Mesenteric fat pad (tissue), 1 donor: ENCODE data around the gene WDFY2. TPM values are rescaled to one million over a fixed set of nuclear protein-coding genes. Genes with fewer than 3 reads are reported as not detected.

Experiments
- DNase-seq: peaks from one replicate; pipeline ENCODE4 v3.0.0-alpha.2; 2020; ENCODE audit warnings: low spot score
- total RNA-seq: library from RNA; stranded (reverse); fragmentation: NEBNext Ultra II Directional; extraction: Animal tissue kit (Norgen Biotek cat#: 25700); gene quantifications from one replicate; pipeline ENCODE4 v1.2.1, GENCODE V29; 2021
- donor health status: DM: yes; HTN: yes; CAD: no.

WDFY2 gene
- total RNA-seq, 1 donor from 2014 or later = 16.3 TPM

DNA sequence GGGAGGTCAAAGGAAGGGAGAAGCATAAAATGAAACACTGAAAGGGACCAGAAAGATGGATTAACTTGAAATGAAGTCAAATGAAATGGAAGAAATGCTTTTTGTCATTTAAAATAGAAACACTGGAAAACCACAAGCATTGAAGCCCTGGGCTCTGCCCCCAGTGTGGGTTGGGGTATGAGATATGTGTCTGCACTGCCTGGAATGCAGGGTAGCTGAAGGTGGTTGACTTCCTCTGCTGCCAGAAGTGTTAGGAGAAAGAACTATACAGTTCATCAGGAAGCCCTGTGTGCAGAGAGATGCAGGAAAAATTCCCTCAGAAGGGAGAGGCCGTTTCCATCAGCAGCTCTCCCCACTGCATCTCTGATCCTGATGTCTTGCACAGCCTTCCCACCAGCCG lies 150.5 kb downstream of the WDFY2 start:
- no peak for DNase-seq

DNA sequence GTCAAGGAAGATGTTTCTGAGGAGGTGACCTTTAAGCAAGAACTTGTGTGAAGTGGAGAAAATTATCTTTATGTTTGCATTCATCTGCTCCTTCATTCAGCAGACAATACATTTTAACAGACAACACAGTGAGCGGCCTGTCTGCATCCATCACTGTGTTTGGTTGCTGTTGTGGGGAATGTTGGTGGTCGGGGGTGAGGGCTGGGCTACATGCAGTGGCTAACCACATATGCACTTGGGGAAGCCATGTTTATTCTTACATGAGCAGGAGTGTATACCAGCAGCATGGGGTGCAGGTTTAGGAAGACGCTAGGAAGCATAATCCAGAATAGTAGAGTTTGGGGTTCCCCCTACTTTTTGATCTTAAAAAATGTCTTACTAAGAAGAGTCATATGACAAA lies 153.3 kb downstream of the WDFY2 start:
- DNase-seq = no peak

DNA sequence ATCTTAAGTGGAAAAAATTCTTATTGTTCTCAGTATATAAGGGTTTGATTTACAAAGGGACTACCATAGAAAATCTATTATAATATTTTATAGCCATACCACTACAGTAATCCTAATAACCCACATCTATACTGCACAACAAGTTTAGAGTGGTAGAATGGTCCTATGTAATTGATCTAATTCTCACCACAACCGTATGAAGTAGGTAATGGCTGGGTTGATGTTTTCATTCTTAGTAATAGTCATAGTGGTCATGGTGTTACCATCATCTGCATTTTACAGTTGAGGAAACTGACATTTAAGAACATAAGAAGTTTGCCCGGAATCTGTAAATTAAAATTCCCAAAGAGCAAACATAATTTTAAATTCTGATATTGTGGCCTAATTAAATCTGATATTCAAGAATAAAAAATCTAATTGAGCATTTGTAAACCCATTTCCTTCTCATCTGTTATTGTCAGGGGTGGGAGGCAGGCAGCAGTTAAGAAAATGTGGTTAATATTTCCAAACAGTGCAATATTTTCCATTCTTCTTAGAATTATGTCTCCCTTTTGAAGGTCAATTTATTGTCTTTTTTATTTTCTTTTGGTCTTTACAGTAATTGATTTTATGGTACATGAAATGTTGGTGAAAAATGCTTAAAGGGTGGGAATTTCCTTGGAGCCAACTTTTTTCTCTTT lies 154.1 kb downstream of the WDFY2 start:
- DNase-seq = no peak

DNA sequence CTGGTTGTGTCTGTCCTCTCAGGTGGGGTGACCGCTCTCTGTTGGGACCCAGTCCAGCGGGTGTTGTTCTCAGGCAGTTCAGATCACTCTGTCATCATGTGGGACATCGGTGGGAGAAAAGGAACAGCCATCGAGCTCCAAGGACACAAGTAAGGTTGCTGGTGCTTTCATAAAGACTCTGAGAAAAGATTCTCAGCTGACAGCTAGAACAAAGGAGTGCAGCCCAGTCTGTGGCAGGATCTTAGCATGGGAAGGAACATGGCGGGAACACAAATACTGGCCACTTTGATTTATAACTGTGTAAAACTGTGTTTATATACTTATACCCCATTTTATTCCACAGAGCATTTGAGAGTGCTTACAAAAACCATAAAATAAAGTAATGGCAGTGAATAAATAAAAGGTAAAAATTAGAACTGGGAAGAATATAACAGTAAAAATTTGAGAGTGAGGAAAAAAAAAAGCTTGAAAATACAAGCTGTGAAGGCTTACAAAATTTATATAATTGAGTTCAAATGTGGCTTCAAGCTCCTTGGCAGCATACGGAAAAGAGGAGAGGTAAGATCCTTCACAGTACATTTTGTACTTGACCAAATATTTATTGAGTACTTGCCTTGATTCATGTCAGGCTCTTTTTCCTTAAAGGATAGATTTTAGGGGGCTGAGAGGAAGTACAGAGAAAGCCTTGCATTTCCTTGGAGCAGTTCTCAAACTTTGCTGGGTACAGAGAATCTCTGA lies 154.9 kb downstream of the WDFY2 start:
- no peak for DNase-seq

DNA sequence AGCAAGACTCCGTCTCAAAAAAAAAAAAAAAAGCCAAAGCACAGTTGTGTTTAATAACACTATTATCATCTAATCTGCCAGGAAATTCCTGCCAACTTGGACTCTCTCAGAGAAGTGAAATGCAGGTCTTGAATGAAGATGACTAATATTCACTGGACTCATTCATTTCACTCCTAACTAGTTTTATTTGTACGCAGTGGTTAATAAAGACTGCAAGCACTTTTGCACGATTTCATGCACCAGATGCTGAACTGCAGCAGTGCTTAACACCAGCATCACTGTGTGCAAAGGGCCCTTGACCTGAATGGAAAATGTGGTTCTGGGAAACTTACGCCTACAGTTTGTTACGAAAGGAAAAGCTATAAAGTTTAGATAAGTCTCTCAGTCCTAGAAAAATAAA lies 156.4 kb downstream of the WDFY2 start:
- DNase-seq = no peak

DNA sequence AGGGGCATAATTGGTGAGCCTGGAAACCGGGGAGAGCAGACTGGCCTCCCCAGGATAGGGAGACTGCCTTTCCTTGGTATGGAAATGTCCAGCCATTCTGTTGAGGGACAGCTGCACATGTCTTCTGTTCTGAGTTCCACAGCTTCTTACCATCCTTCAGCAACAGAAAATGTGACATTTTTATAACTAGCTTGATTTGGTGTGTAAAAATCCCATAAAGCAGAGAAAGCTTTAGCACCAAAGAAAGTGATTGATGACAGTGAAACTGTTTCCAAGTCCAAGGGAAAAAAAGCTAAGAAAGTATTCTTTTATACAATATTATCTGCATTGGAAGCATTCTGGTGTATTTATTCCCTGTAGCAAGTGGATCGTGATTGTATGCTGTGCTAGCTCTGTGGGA lies 157.8 kb downstream of the WDFY2 start:
- no peak for DNase-seq

DNA sequence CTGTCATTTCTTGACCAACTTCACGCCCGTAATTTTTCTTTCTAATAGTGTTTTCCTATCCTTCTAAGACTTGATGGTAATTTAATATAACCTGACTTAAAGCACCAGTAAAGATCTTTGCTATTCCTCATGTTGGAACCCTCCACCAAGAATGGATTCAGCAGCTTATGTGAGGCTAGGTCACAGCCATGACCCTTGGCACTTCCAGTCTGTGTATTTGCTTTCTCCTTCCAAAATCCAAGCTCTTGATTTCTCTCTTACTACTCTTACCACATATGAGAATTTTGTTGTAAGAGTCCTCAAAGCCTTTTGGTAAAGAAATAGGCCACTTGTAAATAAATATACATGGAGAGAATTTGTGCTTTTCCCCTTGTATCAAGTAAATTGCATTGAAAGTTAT lies 158.3 kb downstream of the WDFY2 start:
- DNase-seq = no peak

DNA sequence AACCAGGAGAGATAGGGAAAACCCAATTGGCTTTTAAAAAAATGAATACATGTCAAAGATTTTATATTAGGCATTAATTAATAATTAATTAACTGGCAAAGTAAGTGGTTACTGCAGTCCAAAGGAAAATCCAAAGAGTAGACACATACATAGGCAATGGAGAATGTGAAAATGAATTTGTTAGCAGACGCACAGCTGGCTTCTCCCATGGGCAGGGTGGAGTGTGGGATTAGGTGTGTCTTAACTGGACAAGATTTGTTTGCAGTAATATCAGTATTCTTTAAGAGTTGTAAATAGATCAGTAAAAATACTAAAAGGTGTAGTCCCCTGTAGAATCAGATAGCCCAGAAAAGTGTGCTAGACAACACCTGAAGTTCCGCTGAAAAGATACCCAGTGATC lies 161.0 kb downstream of the WDFY2 start:
- no peak for DNase-seq

DNA sequence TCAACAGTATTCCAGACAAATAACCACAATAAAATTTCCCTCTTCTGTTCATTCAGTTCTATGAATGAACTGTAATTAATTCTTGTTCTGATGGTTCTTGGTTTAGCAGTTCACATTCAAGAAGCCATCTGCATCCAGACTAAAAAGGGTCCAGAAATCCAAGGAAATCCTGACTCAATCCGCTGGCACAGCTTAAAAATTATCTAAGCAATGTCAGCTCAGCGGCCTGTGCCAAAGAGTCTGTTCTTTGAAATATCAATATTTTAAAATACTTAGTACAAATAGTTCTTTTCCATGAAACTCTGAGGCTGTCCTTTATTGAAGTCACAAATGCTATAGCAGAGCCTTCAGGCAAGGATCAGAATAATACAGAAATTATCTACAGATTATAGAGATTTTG lies 162.5 kb downstream of the WDFY2 start:
- no peak for DNase-seq

DNA sequence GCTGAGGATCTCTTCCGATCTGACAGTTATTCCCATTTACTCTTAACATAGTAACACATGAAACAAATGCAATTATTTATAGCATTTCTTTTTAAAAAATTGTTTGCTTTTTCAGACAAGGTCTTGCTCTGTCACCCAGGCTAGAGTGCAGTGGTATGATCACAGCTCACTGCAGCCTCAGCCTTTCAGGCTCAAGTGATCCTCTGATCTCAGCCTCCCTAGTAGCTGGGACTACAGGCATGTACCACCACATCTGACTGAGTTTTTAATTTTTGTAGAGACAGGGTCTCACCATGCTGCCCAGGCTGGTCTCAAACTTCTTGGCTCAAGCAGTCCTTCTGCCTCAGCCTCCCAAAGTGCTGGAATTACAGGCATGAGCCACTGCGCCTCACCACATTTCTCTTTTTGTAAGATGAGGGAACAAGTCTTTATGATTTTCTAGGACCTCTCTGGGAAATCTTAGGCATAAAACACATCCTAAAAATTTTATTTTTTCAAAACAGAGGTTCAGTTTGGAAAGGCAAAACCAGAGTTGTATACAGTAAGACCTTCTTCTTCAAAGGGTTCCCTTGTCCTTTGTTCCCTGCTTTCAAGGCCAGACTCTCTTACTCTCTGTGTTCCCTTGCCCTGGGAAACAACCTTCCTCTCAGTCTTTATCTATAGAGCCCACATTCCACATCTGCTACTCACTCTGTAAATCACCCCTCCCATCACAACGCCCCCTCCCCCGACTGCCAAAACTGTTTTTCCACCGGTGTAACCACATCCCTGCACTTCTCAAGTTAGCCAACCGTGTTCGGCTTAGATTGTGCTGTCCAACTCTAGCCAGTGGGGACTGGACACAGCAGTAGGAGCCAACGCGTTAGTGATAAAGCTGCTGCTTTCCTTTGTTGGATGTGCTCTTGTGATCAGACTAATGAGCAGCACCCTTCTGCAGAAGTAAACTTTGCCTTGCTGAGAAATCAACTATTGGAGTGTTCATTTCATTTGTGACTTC lies 163.5 kb downstream of the WDFY2 start:
- DNase-seq = no peak

DNA sequence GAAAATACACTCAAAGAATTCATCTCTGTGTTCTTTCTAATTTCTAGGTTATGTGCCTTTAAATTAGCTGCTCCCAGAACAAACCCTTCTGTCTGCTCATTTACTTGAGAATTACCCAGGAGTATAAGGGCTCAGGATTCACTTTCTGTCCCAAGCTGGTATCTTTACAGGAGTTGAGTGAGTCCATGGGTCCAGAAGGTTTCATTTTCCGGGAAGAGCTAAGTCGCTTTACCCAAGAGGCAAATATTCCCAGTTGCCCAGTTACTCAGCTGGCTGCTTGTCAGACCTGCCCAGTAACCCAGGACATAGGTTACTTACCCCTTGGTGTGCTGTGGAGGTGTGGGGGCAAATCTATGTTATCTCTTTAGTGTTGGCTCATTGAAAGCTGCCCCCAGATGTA lies 172.4 kb downstream of the WDFY2 start:
- DNase-seq = no peak

DNA sequence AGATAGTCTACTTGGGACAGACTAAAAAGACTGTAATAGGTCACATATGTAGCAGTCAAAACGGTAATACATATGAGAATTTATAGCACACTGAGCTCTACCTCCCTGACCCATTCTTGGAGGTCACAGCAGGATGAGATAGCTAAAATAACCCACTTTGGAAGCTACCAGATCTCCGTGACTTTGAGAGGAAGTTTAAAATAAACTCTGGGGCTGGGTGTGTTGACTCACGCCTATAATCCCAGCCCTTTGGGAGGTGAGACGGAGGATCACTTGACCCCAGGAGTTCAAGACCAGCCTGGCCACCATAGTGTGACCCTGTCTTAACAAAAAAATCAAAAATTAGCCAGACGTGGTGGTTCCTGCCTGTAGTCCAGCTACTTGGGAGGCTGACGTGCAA lies 174.4 kb downstream of the WDFY2 start:
- DNase-seq = no peak

DNA sequence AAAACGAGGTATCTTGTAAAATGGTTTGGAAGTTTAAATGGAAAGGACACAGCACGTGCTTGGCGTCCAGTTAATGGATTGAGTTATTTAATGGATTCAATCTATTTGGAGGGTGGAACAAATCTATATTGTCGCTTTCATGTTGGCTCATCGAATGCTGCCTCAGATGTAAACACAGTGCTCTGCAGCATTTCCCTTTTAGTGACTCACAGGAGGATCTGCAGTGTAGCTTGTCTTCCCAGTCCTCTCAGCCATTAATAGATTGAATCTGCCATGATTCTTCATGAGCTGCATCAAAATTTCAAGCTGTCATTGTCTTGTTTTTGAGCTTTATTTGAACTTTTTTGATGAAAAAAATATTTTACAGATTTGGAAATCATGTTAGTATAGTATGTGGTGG lies 175.0 kb downstream of the WDFY2 start:
- no peak for DNase-seq

DNA sequence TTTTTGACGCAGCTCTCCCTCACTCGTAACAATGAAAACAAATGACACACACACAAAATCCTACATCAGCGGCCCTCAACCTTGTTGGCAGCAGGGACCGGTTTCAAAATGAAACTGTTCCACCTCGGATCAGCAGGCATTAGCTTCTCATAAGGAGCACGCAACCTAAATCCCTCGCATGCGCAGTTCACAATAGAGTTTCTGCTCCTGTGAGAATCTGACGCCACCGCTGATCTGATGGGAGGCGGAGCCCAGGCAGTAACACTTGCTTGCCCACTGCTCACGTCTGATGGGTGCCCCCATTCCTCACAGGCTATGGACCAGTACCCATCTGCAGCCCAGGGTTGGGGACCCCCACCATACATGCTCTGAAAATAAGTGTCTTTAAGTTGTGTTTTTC lies 176.3 kb downstream of the WDFY2 start:
- no peak for DNase-seq

DNA sequence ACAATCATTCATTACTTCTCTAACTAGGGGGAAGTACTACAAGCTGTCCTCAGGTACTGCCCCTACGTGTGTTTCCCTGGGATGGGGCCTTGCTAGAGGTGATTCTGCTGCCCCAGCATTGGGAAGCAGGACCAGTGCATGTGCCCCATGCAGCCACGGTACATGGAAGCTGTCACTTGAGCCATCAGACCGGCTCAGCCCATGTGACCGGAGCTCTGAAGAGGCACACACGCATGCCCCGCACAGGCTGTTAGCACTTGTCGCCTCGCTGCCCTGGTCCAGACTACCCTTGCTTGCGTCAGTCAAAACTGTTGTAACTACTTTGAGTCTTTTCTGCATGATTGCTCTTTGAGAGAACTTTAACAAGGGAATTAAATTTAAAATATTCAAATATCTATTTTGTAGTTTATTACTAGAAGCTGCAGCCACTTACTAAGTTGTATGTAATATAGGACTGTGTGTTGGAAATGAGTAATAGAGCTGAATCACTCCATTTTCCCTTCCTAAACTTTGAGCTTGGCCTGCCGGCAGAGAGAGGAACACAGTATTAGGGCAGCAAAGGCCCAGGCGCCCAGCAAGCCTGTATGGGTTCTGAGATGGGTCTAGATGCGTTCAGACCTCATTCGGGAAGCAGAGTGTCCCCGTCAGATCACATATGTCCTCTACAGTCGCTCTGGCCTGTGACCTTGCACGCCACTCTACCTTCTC lies 177.5 kb downstream of the WDFY2 start:
- no peak for DNase-seq

DNA sequence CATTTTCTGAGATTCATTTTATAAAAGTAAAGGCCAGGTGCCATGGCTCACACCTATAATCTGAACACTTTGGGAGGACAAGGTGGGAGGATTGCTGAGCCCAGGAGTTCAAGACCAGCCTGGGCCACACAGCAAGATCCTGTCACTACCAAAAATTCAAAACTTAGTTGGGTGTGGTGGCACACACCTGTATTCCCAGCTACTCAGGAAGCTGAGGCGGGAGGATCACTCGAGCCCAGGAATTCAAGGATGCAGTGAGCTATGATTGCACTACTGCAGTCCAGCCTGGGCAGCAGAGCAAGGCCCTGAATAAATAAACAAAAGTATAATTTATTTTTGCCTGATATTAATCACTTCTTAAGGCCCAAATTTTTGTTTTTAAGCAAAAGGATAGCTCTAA lies 179.2 kb downstream of the WDFY2 start:
- no peak for DNase-seq

DNA sequence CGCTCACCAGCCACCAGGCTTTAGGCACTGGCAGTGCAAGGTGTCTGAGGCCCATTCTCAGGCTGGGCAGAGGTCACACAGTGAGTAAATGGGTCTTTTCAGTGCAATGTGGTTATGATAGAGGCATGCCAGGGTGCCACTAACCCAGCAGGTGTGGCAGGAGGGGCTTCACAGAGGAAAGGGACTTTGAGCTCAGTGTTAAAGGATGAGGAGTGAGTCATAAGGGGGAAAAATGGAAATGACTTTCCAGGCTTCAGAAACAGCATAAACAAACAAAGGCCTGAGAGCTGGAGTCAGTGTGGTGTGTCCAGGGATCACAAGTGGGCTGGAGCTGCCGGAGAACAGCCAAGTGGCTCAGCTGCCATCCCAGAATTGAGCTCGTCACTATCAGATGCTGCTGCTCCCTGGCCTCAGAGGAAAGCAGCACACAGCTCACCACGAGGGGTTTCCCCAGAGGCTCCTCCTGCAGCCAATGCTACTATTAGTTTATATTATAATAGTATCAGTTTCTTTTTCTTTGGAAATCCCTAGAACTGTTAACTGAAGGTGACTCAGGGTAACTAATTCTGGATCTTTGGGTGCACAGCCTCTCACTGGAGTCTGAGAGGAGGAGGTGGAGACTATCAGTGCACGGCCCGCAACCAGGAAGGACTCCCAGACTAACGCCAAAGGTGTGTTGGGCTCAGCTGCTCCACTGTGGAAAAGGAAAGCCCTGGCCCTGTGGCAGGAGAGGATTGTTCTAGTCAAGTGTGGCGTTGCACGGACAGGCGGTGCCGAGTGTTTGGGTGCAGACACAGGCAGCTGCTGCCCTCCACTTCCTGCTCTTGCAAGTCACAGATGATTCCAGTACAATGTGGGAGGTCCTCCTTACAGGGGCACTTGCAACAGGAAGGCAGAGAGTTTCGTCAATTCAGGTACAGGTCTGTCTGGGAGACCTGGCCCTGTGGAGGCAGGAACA lies 180.2 kb downstream of the WDFY2 start:
- no peak for DNase-seq

DNA sequence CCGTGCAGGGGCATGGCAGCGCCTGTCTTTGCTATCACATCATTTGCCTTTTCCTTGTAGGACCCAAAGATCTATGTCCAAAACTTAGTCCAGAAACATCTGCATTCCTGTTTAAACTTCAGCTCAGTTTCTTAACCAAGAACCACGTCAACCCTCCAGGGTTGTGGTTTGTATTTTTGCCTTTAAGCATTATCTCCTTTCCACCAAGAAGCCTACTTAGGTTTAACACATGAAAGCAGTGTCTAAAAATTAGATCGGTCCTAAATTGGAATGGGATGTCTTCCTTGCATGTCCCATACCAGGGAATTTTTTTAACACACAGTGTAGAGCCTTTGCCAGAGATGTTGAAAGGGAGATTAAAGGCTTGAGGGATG lies 180.9 kb downstream of the WDFY2 start:
- DNase-seq = no peak

DNA sequence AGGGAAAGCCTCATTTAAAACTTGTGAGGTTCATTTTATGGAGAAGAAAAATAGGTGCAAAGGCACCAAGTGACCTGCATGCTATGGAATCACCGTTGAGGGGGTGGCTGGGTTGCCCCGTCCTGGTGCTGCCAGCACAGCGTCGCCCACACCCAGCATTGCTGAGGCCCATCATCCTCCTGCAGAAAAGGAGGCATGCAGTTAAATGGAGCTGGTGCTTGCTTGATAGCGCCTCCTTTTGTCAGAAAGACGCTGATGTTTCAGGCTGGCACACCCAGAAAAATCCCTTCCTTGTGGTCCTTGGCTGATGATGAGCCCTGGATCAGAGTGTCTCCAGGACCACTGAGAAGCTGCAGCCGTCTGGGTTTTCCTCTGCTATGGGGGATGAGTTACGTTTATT lies 182.8 kb downstream of the WDFY2 start:
- no peak for DNase-seq

DNA sequence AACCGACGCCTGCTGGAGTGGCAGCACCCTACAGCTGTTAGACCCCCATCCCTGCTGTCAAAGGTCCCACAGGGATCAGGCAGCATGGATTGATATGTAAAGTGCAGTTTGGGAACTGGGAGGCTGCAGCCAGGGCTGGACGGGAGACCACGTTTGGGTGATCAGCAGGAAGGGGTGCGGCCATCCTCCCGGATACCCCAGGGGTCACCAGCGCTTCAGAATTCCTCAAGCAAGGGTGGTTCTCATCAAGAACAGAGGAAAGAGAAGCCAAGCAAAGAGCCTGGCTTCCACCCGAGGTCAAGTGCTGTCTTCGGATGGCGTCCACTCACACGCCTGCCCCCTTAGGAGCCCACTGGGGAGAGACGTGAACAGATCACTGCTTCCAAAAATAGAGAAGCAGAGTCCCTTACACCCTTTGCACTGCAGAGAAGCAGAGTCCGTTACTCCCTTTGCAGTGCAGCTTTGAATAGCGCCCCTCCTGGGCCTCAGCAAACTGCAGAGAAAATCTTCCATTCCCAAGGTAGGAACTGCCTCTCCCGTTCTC lies 184.2 kb downstream of the WDFY2 start:
- DNase-seq = no peak
